Measurements from ENCODE around the gene LSG1. TPM values are rescaled to one million over a fixed set of nuclear protein-coding genes. Genes with fewer than 3 reads are reported as not detected.

Gene LSG1
- total RNA-seq, 1 donor from 2014 or later: 55.4 TPM

DNA sequence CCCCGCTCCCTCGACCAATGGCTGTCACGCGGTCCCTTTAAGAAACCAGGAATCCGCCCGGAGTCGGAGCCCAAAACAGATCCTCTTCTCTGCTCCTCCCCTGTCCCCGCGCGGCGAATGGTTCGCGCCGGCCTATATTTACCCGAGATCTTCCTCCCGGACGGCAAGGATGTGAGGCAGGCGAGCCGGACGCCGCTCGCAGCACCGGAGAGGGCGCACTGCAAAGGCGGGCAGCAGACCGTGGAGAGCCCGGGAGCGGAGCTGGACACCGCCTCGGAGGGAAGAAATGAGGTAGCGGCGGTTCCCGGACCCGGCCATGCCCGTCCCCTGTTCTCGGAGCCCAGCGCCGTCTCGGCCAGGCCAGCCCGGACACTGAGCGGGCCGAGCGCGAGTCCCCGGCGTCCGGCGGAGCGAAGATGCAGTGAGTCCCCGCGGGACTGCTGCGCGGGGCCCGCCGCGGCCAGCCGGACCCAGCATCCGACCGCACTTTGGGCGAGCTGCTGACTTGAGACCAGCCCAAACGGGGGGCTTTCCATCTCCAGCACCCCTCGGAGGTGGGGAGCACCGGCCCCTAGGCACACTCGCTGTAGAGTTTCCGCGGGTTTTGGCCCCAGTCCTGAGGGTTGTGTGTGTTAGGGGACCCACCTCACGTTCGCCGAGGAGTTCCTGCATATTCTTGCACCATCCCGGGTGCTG is 13.9 kb upstream of the LSG1 start, which contains the start of gene FAM43A:
FAM43A (plus strand) TSS at position 166 of the 696 bp plus-strand sequence. CDS start 944 bp downstream, outside the sequence.
- H3K27me3 Mint-ChIP-seq: no peaks in the 10 kb centered on the region
- peaks cover 66% of the 10 kb centered on the region for H3K4me1 Mint-ChIP-seq
- DNase-seq (peak; percentile 77), ATAC-seq (ENCODE audit: low read depth) (peak; percentile 47)
- CTCF ChIA-PET: interaction anchor here (0.7 to 8.0 kb wide), 7 partner anchors 13 to 714 kb away, joined by 3 to 176 read pairs (median 12); partner anchors contain the start of gene LSG1
- TF ChIP-seq CTCF (IDR thresholded peaks at IDR 0.05): no peak
- H3K27ac Mint-ChIP-seq: peak within 1 kb of the TSS; percentile 93
- peak within 1 kb of the TSS; percentile 91 for H3K4me3 Mint-ChIP-seq
- no peaks in the 10 kb centered on the region for H3K9me3 Mint-ChIP-seq
- H3K36me3 Mint-ChIP-seq (ENCODE audit: low read depth): peaks cover 20% of the 10 kb centered on the region
- POLR2A ChIA-PET: interaction anchor here (0.5 to 7.9 kb wide), 26 partner anchors 11 to 857 kb away, joined by 3 to 127 read pairs (median 10); partner anchors contain the start of genes ACAP2, LSG1, PPP1R2 and XXYLT1
- intact Hi-C loops (cut with micrococcal nuclease): loop anchor here (1.0 to 10.0 kb wide), 7 partner anchors 13 to 1949 kb away; partner anchors contain the start of genes ACAP2, LSG1, NRROS and TNK2

DNA sequence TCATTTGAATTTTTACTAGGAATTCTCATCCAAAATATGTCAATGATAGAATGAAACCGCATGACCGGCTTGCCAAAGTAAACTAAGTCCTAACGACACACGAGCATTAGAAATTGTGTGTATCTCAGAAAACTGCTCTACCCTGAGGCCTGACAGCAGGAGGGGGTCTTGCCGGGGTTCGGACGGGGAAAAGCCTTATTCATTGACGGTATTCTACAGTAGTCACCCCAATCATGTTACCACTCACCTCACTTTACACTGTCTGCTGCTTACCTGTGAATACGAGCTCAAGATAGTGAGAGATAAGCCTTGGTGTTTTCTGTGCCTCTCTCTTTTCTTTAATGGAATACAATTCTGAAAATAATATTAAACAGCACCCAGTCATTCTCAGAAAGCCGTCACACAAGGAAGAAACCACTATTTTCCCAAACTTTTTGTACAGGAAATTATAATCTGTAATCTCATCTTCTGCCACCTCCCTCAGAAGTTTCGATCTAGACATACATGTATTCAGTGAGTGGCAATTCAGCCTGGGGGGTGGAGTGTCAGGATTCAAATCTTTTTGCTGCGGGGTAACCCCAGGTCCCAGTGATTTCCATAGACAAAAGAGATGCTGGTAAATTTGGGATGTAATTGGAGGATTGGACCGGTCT is 13.2 kb upstream of the LSG1 start:
- Mint-ChIP-seq H3K27me3 (no peaks in the 10 kb centered on the region), H3K27ac (peak overlapping the region; percentile 93), H3K4me1 (peaks cover 59% of the 10 kb centered on the region), H3K4me3 (peak overlapping the region; percentile 91), H3K36me3 (ENCODE audit: low read depth) (peaks cover 20% of the 10 kb centered on the region), H3K9me3 (no peaks in the 10 kb centered on the region)
- DNase-seq: no peak
- intact Hi-C loops (cut with micrococcal nuclease): loop anchor here (1.0 to 10.0 kb wide), 5 partner anchors 416 to 1950 kb away; partner anchors contain the start of genes ACAP2, NRROS and TNK2
- TF ChIP-seq CTCF (IDR thresholded peaks at IDR 0.05): no peak
- POLR2A ChIA-PET: interaction anchor here (0.5 to 7.9 kb wide), 14 partner anchors 12 to 586 kb away, joined by 3 to 127 read pairs (median 24); partner anchors contain the start of genes LSG1 and XXYLT1
- CTCF ChIA-PET: interaction anchor here (0.7 to 8.0 kb wide), 4 partner anchors 13 to 421 kb away, joined by 3 to 176 read pairs (median 34); partner anchors contain the start of gene LSG1
- ATAC-seq (ENCODE audit: low read depth): peak; percentile 6

DNA sequence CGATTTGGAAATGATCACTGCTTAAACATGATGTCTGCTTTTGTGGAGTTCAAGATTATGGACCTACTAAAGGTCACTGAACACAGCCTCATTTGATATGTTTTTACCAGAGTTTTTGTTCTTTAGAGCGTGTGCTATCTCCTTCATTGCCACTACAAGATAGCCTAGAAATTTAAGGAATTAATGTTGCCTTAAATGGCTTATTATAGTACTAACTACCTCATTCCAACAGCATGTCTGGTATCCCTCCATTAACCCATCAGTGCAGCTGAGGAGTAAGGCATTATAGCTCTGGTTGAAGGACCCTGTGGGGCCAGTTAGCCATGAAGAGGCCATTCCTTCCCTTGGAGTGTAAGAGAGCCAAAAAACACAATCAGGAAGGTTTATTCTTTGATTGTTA is 11.4 kb upstream of the LSG1 start:
- no peak overlapping the region for H3K4me3 Mint-ChIP-seq
- no peak for ATAC-seq (ENCODE audit: low read depth)

GRCh38 chr3:194682694-194683310 is 10.8 kb upstream of the LSG1 start:
- peak; percentile 43 for DNase-seq
- peak overlapping the region; percentile 50 for H3K27ac Mint-ChIP-seq
- POLR2A ChIA-PET: interaction anchor here (0.5 to 7.9 kb wide), 25 partner anchors 8 to 759 kb away, joined by 3 to 127 read pairs (median 4); partner anchors contain the start of genes LSG1 and XXYLT1
- peaks cover 38% of the 10 kb centered on the region for H3K4me1 Mint-ChIP-seq
- peak; percentile 55 for TF ChIP-seq CTCF (IDR thresholded peaks at IDR 0.05)
- H3K4me3 Mint-ChIP-seq: no peak overlapping the region
- intact Hi-C loops (cut with micrococcal nuclease): loop anchor here (1.0 to 10.0 kb wide), 8 partner anchors 271 to 1952 kb away; partner anchors contain the start of genes NRROS and XXYLT1
- CTCF ChIA-PET: interaction anchor here (0.6 to 8.0 kb wide), 55 partner anchors 9 to 871 kb away, joined by 3 to 176 read pairs (median 4); partner anchors contain the start of genes LSG1 and XXYLT1
- H3K36me3 Mint-ChIP-seq (ENCODE audit: low read depth): peaks cover 7% of the 10 kb centered on the region
- H3K9me3 Mint-ChIP-seq: no peaks in the 10 kb centered on the region
- ATAC-seq (ENCODE audit: low read depth): peak; percentile 62
- no peaks in the 10 kb centered on the region for H3K27me3 Mint-ChIP-seq

More for the DNA sequence above, 11.4 kb upstream of the LSG1 start:
- no peak for TF ChIP-seq CTCF (IDR thresholded peaks at IDR 0.05)
- H3K9me3 Mint-ChIP-seq: no peaks in the 10 kb centered on the region
- POLR2A ChIA-PET: interaction anchor here (0.7 to 7.9 kb wide), 13 partner anchors 9 to 578 kb away, joined by 3 to 127 read pairs (median 6); partner anchors contain the start of gene LSG1
- H3K36me3 Mint-ChIP-seq (ENCODE audit: low read depth): peaks cover 8% of the 10 kb centered on the region
- H3K4me1 Mint-ChIP-seq: peaks cover 42% of the 10 kb centered on the region
- no peaks in the 10 kb centered on the region for H3K27me3 Mint-ChIP-seq
- DNase-seq: no peak
- CTCF ChIA-PET: interaction anchor here (0.6 to 8.0 kb wide), 29 partner anchors 9 to 839 kb away, joined by 3 to 176 read pairs (median 5); partner anchors contain the start of genes LSG1 and XXYLT1
- no peak overlapping the region for H3K27ac Mint-ChIP-seq
- intact Hi-C loops (cut with micrococcal nuclease): loop anchor here (2.0 to 10.0 kb wide), 2 partner anchors 411 to 1951 kb away; partner anchors contain the start of gene NRROS

All from activated B cell treated with CpG ODN at 0.5 μM for 24 hours (primary cell).